Measurements from ENCODE around the gene EBNA1BP2.
"Not testable (repeated sequence)": the region's sequence is repeated elsewhere in the genome, so short reads cannot be mapped to it uniquely, and the experiment has no call there.

The EBNA1BP2 gene

GRCh38 chr1:43149889-43150288 lies 22.2 kb downstream of the EBNA1BP2 start:
- H3K4me3 ChIP-seq (replicated peaks; ENCODE audit: low read depth, low read length), result no peak overlapping the region
- TF ChIP-seq CTCF (IDR thresholded peaks at IDR 0.05; ENCODE audit: low read depth, low read length, missing control alignments), result no peak
- no peak for DNase-seq (ENCODE audit: extremely low read depth, low read depth)

DNA sequence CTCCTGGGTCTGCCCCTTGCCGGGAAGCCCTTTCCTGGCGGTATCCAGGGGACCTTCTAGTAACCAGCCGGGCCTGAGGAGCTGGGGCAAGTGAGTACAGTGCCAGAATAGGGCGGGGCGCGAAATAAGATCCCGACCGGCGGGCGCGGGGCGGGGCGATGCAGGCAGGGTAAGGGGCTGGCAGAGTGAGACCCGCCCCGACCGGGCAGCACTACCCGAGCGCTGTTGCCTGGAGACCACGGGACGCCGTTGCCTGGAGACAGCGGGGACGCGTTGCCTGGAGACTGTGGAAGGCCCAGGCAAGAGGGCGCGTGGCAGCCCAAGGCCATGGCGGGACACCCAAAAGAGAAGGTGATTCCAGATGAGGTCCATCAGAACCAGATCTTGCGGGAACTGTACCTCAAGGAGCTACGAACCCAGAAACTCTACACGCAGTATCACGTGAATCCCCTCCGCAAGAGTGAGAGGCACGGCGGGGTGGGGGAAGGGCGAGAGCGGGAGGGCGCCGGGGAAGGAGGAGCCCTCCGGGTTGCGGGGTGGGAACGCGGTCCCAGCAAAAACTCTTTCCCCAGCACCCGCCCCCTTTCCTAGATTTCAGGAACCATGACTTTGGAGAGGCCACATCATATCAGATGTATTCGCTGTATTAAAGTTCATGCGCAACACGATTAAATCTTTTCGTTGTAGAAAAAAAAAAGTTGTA lies 24.3 kb downstream of the EBNA1BP2 start:
- peak overlapping the region; percentile 47 for H3K4me3 ChIP-seq (replicated peaks; ENCODE audit: low read depth, low read length)
- DNase-seq (ENCODE audit: extremely low read depth, low read depth), result peak; percentile 55
- TF ChIP-seq CTCF (IDR thresholded peaks at IDR 0.05; ENCODE audit: low read depth, low read length, missing control alignments), result no peak

GRCh38 chr1:43144237-43144636 lies 27.9 kb downstream of the EBNA1BP2 start:
- DNase-seq (ENCODE audit: extremely low read depth, low read depth), result no peak
- no peak for TF ChIP-seq CTCF (IDR thresholded peaks at IDR 0.05; ENCODE audit: low read depth, low read length, missing control alignments)
- no peak overlapping the region for H3K4me3 ChIP-seq (replicated peaks; ENCODE audit: low read depth, low read length)

DNA sequence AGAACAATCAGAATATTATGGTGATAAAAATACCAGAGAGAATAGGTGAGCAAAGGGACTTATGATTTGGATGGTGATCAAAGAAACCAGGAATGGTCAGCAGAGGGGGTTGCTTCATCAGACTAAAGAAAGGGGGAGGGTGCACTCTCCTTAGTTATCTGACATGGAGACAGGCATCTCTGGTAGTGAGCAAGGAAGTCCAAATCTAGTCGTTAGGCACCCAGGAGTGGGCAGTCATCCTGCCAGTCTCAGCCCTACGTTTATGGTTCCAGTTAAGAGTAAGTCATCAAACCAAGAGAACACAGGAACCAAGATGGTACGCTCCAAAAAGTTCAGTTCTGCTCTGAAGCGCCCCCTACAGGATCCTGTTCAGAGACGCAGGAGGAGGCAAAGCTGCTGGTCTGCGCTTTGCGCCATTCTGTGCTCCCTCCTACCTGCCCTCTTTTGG lies 28.6 kb downstream of the EBNA1BP2 start:
- no peak overlapping the region for H3K4me3 ChIP-seq (replicated peaks; ENCODE audit: low read depth, low read length)
- no peak for DNase-seq (ENCODE audit: extremely low read depth, low read depth)
- peak; percentile 62 for TF ChIP-seq CTCF (IDR thresholded peaks at IDR 0.05; ENCODE audit: low read depth, low read length, missing control alignments)

DNA sequence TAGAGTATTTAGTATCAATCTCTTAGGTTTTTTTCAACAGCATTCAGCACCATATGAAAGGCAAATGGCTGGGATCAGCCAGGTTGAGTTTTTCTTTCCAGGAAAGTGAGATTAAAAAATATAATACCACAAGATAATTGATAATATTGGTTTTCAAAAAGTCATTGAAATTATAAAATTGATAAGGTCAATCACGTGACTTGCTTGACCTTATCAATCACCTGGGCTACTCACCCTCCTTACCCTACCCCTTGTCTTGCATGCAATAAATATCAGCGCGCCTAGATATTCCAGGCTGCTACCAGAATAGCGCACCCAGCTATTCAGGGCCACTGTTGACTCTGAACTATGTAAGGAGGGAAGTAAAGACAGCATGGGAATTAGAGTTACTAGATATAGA lies 31.5 kb downstream of the EBNA1BP2 start:
- DNase-seq (ENCODE audit: extremely low read depth, low read depth), result no peak
- no peak for TF ChIP-seq CTCF (IDR thresholded peaks at IDR 0.05; ENCODE audit: low read depth, low read length, missing control alignments)
- no peak overlapping the region for H3K4me3 ChIP-seq (replicated peaks; ENCODE audit: low read depth, low read length)

- DNase-seq (ENCODE audit: extremely low read depth, low read depth), result no peak
- no peak overlapping the region for H3K4me3 ChIP-seq (replicated peaks; ENCODE audit: low read depth, low read length)
- TF ChIP-seq CTCF (IDR thresholded peaks at IDR 0.05; ENCODE audit: low read depth, low read length, missing control alignments), result no peak
These were observed 32.1 kb downstream of the EBNA1BP2 start for GRCh38 chr1:43140010-43140409.

DNA sequence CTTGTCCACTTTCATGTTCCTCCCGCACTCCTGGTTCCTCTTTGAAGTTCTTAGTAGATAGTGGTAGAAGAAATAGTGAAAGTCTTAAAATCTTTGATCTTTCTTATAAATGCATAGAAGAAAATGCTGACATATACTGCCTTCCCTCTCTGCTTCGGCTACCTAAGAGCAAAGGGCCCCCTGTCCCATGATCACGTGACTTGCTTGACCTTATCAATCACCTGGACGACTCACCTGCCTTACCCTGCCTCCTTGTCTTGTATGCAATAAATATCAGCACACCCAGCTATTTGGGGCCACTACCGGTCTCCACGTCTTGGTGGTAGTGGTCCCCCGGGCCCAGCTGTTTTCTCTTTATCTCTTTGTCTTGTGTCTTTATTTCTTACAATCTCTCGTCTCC lies 32.8 kb downstream of the EBNA1BP2 start:
- not testable (repeated sequence) for H3K4me3 ChIP-seq (replicated peaks; ENCODE audit: low read depth, low read length); DNase-seq (ENCODE audit: extremely low read depth, low read depth)

All from HFF-Myc (cell line).